Measurements from ENCODE around the gene WEE2. TPM values are rescaled to one million over a fixed set of nuclear protein-coding genes. Genes with fewer than 3 reads are reported as not detected.
"Not testable (repeated sequence)": the region's sequence is repeated elsewhere in the genome, so short reads cannot be mapped to it uniquely, and the experiment has no call there.

Gene WEE2
- polyA plus RNA-seq (2014; cell fraction: cytosol; rRNA removed): not detected in 2 replicates
- 0.06 TPM in 1 of 2 replicates, not detected in the other for polyA plus RNA-seq (2014; cell fraction: nucleus; rRNA removed)

DNA sequence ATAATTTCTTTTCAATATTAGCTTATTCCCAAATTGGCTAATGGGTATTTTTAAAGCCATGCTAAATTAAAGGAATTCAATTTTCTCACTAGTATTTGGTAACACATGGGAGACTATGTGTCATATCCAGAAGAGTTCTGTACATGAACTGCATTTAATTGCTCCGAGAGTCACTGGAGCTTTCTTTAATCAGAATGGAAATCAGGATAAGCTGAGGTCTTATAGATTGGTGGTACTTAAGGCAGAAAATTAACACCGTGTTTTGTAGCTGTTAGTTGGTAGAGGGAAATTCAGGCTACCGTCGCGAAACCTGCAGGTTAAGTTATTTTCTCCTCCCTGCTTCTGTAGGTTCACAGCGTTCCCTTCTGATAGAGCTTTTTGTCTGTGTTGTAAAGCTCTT lies at the start of gene WEE2:
Gene WEE2, plus strand, starts transcription at position 3 of the 400 bp plus-strand sequence. CDS start 406 bp downstream, outside the sequence.
- no peak for DNase-seq (ENCODE audit: low spot score)

DNA sequence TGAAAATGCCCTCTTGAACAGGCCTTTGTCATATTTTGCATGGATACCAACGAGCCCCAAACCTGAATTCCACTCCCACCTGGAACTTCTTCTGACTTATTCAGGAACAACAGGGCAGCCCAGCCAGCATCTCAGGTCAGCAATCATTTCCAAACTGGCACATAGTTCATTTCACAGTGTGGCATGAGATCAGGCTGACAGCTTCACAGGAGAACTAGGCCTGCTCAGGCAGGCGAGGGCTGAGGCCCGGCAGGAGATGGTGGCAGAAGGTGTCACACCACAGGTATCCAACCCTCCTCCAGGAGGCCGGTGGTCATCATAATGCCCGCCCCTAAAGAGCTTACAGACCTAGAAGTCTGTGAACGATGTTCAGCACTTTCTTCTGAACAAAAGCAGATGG lies 48.7 kb upstream of the WEE2 start:
- no peak for DNase-seq (ENCODE audit: low spot score)

DNA sequence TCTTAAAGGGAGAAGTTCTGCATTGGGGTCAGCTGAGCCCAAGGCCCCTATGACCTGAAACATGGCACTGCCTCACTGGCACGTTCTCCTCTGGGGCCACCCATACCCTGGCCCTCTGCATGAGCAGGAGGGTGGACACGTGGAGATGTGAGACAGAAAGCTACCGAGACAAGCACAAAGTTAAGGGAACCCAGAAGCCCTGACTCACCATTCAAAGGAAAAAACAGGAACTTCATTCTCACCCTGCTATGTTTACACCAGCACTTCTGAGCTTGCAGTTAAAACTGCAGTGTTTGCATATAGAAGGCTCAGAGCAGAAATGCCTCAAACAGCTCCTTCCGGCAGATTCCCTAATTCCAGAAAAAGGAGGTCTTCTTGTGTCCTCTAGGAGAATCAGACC lies 47.9 kb upstream of the WEE2 start:
- DNase-seq (ENCODE audit: low spot score): no peak

DNA sequence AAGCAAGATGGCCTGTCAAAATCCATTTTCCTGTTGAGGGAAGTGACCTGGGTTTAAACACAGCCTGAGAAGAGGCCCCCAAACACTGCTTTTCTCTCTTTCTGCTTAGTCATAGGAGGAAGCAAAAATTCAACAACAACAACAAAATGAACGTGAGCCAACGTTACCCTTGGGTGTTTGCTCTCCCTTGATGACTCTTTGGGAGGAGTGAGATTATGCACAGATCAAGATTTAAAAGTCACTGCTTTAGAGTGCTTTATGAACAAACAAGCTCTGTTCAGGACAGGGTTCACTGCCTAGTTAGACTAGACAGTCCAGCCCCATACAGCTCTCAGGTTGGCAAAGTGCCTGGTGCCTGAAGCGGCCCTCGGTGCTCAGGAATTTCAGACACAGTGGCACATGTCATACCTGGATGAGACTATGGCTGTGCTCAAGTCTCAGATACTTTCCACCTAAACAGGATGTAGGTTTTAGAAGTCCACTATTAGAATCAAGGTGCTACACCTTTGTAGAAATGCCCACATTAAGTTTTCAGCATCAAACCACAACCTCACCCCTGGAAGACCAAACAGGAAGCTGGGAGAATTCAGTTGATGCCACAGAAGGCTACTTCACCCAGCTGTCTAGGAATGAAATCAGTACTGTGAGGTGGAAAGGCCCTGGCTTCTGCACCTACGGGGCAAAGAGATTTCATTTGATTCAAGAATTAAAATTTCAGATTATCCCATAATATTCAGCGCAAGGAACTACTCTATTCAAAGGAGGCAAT lies 44.9 kb upstream of the WEE2 start:
- DNase-seq (ENCODE audit: low spot score): no peak

DNA sequence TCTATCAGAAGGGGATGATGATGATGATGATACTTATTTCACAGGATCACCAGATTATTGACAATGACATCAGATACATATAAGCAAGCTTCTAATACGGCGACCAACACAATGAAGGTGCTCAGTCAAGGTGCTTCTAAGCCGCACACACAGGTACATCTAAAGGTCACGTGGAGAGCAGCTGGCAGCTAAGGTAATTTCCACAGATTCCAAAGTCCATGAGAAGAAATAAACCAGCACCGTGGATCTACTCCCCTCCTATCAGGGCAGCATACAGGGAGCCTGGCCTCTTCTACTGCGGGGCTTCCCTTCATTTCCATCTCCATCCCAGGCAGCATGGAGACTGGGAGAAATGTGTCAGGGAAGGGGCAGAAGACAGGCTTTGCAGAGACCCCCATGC lies 43.7 kb upstream of the WEE2 start:
- no peak for DNase-seq (ENCODE audit: low spot score)

DNA sequence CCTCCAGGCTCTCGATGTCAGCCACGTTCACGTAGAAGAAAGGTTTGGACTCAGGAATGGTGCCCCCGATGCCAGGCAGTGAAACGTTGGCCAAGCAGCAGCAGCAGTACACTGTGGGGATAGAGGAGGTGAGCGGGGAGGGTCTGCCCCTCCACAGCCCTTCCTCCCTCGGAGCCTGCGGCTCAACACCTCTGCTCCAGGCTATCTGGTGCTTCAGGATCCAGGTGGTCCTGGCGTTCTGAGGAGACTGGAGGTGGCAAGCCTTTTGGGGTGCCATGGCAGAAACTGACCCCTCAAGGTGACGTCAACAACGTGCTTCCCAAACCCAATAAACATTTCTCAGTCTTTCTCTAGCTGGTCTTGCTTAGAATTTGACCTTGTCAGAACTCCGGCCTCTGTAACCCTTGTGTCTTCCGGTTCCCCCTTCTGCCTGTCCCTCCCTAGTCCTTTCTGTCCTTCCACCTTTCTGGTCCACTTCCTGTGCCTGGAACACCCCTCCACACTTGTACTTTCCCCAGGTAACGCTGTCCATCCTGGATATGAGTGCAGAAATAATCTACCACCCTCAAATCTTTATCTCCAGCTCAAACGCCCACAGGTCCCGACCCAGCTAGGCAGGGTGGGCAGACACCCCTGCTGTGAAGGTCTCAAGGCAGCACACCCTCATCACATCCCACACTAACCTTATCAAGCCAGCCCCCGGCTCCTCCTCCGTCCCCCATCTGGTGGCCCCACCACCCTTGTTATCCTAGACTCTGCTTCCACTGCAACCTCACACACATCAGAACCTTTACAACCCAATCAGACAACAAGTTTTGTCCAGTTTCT lies 42.7 kb upstream of the WEE2 start:
- DNase-seq (ENCODE audit: low spot score): no peak

DNA sequence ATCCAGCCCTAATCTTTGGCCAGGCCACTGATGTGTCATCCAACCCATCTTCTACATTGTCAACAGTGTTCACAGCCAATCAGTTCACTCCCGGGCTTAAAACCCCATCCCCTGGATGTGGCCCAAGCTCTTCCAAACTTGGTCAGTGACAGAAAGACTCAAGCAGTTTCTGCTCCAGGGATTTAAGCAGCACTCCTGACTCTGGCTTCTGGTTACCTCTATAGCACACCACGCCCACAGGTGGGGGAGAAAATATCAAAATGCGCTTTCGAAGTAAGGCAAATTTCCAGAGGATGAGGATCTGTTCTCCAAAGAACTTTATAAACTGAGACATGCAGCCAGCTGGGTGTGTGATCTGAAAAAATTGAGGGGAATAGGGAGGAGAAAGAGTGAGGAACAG lies 42.1 kb upstream of the WEE2 start:
- no peak for DNase-seq (ENCODE audit: low spot score)

DNA sequence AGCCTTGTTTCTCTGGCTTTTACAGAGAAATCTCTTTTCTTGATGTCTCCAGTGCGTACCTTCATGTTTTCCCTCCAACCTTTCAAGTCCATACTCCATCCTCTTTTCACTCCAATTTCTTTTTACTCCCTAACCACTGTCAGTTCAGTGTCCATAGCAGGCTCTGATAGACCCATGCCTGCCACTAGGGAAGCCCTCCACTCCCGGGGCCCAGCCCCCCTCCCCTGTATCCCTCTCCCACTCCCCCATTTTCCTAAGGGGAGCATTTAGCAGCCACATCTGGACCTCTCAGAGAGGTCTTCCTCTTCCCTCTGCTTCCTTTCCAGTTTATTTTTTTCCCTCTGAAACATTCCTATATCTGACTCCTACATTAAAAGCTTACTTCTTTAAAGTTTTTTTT lies 39.3 kb upstream of the WEE2 start:
- DNase-seq (ENCODE audit: low spot score): no peak

DNA sequence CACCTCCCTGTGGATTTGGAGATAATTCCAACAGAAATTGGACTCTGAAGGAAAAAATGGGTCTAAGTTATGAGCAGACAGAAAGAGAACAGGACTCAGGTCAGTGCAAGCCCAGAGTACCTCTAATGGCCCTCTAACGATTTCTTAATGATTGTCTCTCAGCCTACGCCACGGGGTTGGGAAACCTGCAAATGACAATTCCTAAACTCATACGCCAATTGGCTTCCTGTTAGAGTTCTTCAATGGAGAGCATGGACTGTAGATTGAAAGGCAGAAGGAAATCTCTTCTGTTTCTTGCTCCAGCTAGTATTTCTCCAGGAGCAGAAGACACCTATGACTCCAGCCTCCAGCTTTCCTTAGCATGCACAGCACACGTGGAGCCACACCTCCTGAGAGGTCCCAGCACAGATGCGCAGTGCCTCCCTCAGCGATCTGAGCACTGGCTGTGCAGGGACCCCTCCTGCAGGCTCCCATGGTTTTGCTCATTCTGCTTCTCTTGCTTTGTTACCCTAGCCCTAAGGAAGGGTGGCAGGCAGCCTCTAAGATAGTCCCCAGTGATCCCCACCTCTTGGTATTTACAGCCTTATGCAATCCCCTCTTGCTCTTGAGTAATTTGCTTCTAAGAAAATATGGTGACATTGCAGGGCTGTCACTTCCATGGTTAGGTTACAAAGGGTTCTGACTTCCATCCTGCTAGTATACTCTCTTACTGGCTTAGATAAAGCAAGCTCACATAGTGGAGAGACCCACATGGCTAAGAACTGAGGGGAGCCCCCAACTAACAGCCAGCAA lies 36.3 kb upstream of the WEE2 start:
- DNase-seq (ENCODE audit: low spot score): no peak

DNA sequence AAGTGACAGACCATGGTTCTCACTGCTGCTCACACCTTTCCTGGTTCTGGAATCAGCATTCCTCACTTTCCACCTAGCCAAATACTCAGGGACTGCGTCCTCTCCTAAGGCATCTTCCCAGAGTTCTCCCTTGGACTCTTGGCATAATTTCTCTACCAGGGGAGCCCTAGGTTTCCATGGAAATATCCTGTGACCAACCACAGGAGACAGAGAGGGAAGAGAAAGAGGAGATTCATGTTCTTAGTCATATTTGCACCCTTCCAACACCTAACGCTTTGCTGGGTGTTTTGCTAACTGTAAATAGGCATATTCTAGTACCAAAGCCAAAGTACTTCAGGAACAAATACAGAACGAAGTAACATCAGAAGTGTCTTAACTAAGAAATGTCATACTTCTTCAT lies 34.8 kb upstream of the WEE2 start:
- DNase-seq (ENCODE audit: low spot score): no peak

DNA sequence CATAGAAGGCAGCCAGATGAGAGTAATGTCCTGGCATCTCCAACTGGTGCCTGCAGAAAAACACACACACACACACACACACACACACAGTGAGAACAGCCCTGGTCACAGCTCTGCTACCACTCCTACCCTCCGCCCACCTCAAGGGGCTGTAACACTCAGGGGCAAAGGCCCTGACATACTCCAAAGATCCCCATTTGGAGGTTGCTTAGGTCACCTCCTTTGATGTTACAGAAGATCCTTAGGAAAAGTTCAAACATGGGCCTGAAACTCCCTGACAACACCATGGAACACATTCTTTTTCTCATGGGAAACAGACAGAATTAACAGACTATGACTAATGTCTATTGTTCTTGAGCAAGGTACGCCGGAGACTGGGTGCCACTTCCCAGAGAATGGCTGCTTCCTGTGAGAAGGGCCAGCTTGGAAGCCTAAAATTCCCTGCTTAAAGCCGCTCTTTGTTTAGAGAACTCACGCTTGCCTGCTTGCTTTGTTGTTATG lies 33.9 kb upstream of the WEE2 start:
- no peak for DNase-seq (ENCODE audit: low spot score)

DNA sequence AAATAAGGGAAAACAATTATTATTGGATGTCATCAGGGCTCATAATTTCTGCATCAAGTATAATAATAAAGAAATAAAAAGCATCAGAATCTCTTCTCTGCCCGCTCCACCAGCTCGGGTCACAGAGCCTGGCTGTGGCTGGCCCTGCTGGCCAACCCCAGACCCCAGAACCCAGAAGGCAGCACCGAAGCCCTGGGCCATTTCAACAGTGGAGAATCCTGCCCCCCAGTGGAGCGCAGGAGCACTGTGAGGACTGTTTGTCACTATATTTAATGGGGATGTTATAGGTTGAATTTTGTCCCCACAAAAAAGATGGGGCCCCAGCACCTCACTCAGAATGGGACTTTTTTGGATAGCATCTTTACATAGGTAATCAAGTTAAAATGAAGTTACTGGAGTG lies 33.5 kb upstream of the WEE2 start:
- DNase-seq (ENCODE audit: low spot score): no peak

DNA sequence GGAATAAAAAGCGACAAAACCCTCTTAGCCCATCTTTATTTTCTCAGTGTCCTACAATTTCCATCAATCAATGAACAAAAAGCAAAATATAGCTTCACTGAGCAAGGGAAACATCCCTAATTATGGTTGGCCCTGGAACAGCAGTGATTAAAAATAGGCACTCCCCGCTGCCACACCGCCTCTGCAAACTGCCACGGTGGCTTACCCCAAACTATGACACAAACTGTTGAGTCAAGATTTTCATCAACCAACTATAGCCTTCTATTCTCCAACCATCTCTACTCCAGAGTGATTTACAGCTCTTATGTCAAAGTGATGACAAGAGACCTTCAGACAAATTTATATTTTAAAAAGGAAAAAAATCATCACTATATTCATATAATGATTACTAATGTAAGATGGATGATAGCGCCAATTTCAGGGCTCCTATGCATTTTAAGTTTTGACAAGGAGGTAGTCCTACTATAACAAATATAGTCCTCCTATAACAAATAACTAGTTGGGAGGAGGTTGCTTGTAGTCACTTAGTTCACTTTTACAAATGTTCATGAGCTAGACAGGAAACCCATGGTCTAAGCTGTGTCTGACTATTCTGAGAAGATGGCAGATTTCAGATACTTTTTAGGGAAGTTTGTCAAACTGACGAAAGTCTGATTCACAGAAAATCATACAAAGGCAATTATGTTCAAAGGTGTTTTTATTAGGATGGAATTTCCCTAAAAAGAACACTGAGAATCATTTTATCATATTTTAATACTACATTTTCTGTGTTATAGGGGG lies 32.5 kb upstream of the WEE2 start:
- DNase-seq (ENCODE audit: low spot score): no peak

DNA sequence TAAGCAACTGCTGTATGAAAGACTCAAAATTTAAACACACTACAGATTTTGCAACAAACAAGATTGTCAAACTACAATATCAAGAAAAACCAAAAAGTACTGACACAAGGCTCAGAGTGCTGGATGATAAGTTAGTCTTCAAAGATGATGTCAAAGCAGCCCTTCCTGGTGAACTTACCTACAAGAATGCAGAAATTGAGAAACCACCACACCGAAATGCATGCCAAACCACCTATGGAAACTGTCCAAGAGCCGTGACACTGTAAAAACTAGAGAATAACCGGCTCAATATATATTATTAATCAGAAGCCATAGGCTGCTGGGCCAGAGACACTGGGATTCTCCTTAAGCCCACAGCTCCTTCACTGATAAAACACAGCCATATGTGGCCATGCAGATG lies 31.5 kb upstream of the WEE2 start:
- no peak for DNase-seq (ENCODE audit: low spot score)

DNA sequence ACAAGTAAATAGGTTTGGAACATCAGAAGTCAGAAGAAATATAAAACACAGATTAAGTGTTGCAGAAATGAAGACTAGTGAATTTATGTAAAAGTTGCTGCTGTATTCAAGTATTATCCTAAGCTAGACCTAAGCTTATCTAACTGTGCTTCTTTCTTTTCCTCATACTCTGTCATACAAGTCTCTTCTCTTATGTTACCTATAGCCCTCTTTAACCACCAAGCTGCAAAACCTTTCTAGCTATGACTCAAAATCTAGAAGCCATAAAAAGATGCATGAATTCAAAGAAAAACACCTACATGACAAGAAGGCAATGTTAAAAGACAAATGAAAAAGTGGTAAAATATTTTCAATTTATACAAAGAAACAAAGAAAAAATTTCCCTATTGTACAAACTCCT lies 29.1 kb upstream of the WEE2 start:
- no peak for DNase-seq (ENCODE audit: low spot score)

DNA sequence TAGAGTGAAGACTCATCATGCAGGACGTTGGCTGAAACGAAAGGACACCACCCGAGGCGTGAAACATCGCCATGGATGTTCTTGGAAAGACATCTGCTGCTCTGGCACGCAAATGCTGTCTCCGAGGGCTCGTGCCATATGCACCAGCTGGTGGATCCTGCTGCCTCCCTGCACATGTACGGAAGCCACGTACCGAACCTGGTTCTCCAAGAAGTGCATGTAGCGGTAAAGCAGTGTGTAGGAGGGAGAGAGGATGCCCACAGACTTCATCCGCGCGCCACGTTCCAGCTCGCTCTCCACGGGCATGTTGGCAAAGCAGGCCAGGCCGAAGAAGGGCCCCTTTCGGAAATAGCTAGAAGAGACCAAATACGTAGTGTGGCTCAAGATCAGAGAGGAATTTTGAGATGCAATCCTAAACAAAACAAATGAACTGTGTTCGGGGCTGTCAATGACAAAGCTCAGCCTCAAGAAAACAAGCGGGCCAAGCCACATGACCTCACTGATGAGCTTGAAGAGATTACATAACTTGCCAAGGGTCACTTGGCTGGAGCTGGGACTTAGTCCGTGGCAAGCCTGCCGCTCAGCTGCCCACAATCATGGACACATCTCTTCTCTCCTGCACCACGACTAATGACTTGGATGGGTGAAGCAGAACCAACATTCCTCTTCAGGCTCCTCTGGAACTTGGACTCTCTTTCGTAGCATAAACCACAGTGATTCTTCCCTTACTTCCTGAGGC lies 22.7 kb upstream of the WEE2 start:
- DNase-seq (ENCODE audit: low spot score): no peak

DNA sequence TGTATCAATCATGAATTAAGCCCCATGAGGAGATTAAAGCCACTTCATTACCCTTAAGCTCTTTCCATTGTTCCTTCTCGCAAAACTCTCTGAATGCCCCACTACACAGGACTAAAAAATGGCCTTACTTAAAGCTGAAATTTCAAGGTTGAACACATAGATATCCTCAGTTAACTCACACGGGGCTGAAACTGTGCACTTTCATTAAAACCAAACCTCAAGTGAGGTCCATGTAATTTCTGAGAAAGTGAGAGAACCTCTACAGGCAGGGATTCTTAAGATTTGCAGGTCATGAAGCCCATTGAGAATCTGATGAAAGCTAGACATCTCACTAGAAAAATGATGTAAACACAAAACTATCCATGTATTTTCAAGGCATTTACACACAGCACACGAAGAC lies 22.1 kb upstream of the WEE2 start:
- no peak for DNase-seq (ENCODE audit: low spot score)

DNA sequence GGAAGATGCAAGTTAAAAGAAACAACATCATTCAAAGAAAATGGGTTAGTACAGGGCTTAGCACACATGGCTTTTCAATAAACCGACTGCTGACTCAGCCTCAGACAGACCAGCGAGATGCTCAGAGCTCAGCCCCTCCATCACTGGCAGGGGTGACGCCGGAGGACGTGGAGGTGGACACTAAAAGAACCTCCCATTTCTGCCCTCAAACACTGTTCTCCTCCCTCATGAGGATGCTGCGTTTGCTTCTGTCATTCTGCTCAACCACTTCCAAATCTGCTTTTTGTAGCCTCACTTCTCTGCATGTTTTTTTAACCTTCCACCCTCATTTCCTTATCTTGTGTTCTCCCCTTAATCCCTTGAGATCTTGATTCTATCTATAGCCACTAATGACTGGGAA lies 21.5 kb upstream of the WEE2 start:
- DNase-seq (ENCODE audit: low spot score): no peak

DNA sequence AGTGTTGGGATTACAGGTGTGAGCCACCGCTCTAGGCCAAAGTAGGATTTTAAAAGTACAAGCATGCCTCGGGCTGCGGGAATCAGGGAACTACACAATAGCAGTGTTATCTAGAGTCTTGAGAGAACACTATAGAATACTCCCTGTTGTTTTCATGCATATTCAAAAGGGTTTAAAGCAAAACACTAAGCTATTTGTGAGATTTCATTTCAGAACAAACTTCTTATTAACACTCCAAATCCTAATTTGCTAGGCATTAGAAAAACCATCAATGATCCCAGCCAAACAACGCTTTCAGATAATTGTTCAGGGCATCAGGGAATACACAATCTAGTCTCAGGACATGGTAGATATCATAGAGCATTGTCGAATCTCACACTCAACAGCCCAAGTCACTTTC lies 20.1 kb upstream of the WEE2 start:
- no peak for DNase-seq (ENCODE audit: low spot score)

DNA sequence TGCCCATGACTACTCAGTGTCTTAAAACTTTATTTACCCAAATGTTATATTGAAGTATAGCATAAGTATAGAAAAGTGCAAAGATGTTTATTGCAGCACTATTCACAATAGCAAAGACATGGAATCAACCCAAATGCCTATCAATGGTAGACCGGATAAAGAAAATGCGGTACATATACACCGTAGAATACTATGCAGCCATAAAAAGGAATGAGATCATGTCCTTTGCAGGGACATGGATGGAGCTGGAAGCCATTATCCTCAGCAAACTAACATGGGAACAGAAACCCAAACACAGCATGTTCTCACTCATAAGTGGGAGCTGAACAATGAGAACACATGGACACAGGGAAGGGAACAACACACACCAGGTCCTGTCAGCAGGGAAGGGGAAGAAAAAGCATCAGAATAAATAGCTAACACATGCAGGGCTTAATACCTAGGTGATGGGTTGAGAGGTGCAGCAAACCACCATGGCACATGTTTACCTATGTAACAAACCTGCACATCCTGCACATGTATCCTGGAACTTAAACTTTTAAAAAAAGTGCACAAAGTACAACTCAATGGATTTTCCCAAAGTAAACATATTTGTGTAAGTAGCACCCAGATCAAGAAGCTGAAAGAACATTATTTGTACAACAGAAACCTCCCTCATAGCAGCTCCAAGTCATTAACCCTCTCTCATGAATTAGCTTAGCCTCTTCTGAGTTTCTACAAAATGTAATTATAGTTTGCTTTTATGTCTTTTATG lies 18.9 kb upstream of the WEE2 start:
- DNase-seq (ENCODE audit: low spot score): not testable (repeated sequence)

Measured in SK-N-DZ (cell line).